CD4-positive, alpha-beta T cell treated with Interleukin-4 for 4 hours (primary cell): ENCODE results near the gene CPEB3.
"Not testable (repeated sequence)": the region's sequence is repeated elsewhere in the genome, so short reads cannot be mapped to it uniquely, and the experiment has no call there.

Experiments used
- DNase-seq: peaks from one replicate; pipeline ENCODE4 v3.0.0-alpha.2; 2020

The CPEB3 gene

GRCh38 chr10:92087750-92088395 lies 203.0 kb downstream of the CPEB3 start:
- DNase-seq, result peak; percentile 46

DNA sequence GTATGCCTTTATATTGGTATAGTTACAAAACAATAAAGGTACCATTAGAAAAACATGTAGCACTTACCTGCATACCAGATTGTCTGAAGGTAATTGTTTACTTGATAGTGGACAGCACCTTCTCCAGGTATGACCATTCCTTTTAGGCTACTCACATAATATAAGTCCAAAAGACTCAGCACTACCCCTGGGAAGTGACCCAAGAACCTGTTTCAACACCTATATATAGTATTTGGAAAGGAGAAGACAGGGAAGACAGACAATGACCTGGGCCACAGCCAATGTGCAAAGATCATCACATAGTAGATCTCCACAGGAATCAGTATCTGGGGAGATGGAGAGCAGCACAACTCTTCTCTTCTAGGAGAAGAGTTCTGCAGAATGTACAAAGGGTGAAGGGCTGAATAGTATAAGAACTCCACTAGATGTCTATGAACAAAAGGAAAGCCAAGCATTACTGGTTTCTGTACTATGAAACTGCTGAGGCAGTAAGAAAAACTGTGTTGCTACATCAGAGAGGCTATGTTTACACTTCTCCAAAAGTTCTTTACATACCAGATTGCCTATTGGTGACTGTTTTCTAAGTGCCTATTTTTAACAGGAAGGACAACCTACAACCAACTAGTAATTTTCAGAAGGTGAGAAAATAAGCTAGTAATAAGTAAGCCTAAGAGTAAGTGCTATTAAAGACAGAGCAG lies 208.1 kb downstream of the CPEB3 start:
- DNase-seq, result no peak

- DNase-seq, result no peak
Observed at GRCh38 chr10:92081641-92082040, 209.2 kb downstream of the CPEB3 start.

DNA sequence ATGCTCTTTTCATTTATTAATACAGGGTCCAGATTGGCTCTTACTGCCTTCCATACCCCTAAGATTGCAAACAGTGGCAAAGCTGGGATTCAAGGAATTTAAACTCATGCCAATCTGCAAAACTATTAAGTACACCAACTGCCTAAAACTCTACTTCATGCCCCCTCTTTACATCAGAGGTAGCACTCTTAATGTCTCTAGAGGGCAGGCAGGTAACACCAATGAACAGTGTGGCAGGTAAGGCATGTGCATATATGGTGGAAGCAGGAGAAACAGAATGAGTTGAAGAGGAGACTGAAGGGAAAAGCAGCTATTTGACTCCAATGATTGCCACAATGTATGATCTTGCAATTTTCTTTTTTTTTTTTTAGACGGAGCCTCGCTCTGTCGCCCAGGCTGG lies 210.6 kb downstream of the CPEB3 start:
- DNase-seq, result no peak

GRCh38 chr10:92079003-92079402 lies 211.9 kb downstream of the CPEB3 start:
- no peak for DNase-seq

GRCh38 chr10:92076722-92077121 lies 214.2 kb downstream of the CPEB3 start:
- no peak for DNase-seq

GRCh38 chr10:92075829-92076228 lies 215.0 kb downstream of the CPEB3 start:
- no peak for DNase-seq

DNA sequence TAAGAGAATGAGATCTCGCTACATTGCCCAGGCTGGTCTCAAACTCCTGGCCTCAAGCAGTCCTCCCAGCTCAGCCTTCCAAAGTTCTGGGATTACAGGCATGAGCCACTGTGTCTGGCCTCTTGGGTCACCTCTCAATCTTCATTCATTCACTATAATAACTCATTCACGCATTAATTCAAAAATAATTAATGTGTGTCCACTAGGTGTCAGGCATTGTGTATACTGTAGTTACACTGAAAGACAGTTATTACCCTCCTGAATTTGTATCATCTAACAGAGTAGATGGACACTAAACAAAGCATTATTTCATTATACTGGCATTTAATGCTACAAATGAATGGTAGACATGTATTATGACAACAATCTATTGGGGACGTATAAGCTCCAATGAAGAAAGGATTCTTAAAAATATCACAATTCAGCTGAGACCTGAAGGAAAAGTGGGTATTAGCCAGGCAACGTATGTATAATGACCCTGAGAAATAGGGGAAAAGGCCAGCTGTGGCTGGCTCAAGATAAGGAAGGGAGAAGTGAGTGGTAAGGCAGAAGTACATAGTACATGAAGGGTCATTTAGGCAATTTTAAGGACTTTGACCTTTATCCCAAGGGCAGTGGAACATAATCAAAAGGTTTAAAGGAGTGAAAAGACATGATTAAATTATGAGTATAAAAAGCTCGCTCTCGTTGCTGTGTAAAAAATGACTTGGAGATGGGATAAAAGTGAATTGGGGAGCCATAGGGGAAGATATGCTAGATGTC lies 216.6 kb downstream of the CPEB3 start:
- no peak for DNase-seq

- DNase-seq, result no peak
Observed at GRCh38 chr10:92068900-92069299, 222.0 kb downstream of the CPEB3 start.

- DNase-seq, result no peak
Observed at GRCh38 chr10:92066386-92066785, 224.5 kb downstream of the CPEB3 start.

GRCh38 chr10:92064506-92064905 lies 226.4 kb downstream of the CPEB3 start:
- DNase-seq, result no peak

DNA sequence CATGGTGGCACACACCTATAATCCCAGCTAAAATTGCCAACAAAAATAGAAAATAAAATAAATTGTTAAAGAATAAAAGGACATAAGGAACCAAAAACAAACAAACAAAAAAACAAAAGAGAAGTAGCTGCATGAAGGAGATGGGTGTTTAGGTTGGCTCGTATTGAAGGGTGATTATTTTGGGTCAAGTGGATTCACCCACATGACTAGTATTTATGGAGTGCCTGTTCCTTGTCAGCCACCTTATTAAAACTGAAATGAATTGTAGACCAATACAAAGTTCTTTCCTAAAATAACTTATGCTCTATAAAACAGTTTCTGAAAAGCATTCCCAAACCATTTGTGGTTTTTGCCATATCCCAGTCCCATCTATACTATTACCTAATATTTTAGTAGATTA lies 228.6 kb downstream of the CPEB3 start:
- DNase-seq, result no peak

- no peak for DNase-seq
Observed at GRCh38 chr10:92054807-92055206, 236.1 kb downstream of the CPEB3 start.

DNA sequence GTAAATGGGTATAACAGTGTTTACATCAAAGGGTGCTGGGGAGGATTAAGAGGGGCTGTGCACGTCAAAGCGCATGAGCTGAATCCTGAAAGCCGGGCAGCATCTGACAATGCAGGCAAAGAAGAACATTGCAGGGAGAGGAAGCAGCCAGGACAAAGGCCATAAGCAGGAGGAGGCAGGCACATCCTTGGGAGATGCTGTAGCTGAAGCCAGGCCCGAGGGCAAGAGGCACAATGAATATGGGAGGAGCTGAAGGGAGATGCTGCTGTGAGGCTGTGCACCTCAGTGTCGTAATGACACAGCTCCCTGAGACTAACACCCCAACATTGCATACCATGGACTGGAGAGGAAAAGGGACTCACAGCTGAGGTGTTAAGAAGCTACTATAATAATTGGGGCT lies 238.1 kb downstream of the CPEB3 start:
- DNase-seq, result no peak

GRCh38 chr10:92052088-92052487 lies 238.8 kb downstream of the CPEB3 start:
- DNase-seq, result no peak

- no peak for DNase-seq
Observed at GRCh38 chr10:92047215-92047614, 243.7 kb downstream of the CPEB3 start.

- DNase-seq, result no peak
Observed at GRCh38 chr10:92045641-92046106, 245.2 kb downstream of the CPEB3 start.

DNA sequence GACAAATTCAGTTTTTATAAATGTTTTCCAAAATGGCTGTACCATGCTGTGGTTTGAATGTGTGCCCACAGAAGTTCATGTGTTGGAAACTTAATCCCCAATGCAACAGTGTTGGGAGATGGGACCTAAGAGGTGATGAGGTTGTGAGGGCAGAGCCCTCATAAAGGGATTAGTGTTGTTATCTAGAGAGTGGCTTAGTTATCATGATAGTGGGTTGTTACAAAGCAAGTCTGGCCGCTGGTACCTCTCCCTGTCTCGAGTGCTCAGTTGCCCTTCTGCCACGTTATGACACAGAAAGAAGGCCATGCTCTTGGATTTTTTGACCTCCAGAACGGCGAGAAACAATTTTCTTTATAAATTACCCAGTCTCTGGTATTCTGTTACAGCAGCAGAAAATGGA lies 248.3 kb downstream of the CPEB3 start:
- no peak for DNase-seq

DNA sequence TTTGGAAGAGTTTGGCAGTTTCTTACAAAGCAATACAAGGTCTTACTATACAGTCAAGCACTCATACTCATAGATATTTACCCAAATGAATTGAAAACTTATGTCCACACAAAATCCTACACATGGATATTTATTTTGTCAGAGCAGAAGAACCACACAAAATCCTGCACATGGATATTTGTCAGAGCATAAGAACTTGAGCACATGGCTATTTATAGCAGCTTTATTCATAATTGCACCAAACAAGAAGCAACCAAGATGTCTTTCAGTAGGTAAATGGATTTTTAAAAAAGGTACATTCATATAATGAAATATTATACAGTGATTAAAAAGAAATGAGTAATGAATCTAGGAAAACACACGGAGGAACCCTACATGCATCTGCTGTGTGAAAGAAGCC lies 251.9 kb downstream of the CPEB3 start:
- DNase-seq, result no peak

DNA sequence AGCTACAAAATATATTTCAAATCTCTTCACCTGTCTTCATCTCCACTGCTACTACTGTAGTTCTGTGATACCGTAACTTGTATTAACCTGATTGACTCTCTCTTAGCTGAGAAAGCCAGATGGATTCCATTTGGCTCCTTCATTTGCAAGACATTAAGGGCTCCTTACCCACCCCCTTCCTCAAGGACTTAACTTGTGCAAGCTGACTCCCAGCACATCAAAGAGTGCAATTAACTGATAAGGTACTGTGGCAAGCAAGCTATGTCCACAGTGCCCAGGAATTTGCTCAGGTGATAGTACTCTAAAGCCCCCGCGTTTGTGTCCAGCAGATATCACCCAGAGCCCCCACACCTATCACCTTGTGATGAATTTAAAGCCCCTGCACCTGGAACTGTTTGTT lies 257.8 kb downstream of the CPEB3 start:
- not testable (repeated sequence) for DNase-seq

DNA sequence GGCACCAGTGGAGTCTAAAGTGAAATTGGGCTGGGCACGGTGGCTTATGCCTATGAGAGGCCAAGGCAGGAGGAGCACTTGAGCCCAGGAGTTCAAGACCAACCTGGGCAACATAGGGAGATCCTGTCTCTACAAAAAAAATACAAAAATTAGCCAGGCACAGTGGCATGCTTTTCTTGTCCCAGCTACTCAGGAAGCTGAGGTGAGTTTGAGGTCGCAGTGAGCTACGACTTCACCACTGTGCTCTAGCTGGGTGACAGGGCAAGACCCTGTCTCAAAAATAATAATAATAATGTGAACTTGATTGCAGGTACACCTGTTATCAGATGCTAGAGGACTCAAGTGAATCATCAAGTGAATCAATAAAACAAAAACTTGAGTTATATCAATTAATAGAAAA lies 259.3 kb downstream of the CPEB3 start:
- DNase-seq, result no peak

GRCh38 chr10:92027141-92027540 lies 263.7 kb downstream of the CPEB3 start:
- no peak for DNase-seq

- not testable (repeated sequence) for DNase-seq
Observed at GRCh38 chr10:92025340-92025739, 265.5 kb downstream of the CPEB3 start.

DNA sequence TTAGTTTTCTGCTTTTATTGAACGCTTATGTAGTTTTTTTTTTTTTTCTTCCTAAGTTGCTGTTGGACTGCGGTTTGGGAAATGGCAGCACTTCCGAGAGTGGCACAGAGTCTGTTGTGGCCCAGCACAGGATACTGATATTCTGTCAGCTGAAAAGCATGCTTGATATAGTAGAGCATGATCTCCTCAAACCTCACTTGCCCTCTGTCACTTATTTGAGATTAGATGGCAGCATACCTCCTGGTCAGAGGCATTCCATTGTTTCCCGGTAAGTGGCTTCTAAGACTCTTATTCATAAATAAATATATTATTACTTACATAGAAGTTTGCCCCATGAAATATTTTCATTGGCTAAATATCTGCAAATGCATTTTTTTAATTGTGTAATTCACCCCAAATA lies 266.2 kb downstream of the CPEB3 start:
- DNase-seq, result no peak
